HFFc6 (cell line): ENCODE measurements around the gene INF2. TPM values are rescaled to one million over a fixed set of nuclear protein-coding genes. Genes with fewer than 3 reads are reported as not detected.

Source experiments
- DNase-seq: peaks from one replicate; pipeline ENCODE4 v3.0.0-alpha.2; 2018
- H3K27ac Mint-ChIP-seq: 2 replicates; pipeline ENCODE4 v1.8.0; 2020; ENCODE audit warnings: mild to moderate bottlenecking, mixed read lengths
- H3K27me3 Mint-ChIP-seq: 2 replicates; pipeline ENCODE4 v1.8.0; 2021; ENCODE audit warnings: mild to moderate bottlenecking, moderate library complexity, mixed read lengths; ENCODE audit not compliant: insufficient read depth
- H3K36me3 Mint-ChIP-seq: 2 replicates; pipeline ENCODE4 v1.8.0; 2021; ENCODE audit warnings: low read depth, mixed read lengths
- H3K4me1 Mint-ChIP-seq: 2 replicates; pipeline ENCODE4 v1.8.0; 2020; ENCODE audit warnings: low read depth, mixed read lengths
- H3K4me3 Mint-ChIP-seq: 2 replicates; pipeline ENCODE4 v1.8.0; 2020; ENCODE audit warnings: mild to moderate bottlenecking, moderate library complexity, mixed read lengths
- H3K9me3 Mint-ChIP-seq: 2 replicates; pipeline ENCODE4 v1.8.0; 2020; ENCODE audit warnings: mild to moderate bottlenecking, mixed read lengths
- CTCF ChIP-seq: fragments of 200-600 bp; sonication (generic); IDR thresholded peaks from 2 replicates; pipeline ENCODE4 v1.5.0; 2021; ENCODE audit warnings: antibody characterized with exemption, mild to moderate bottlenecking
- total RNA-seq, 6 experiments: library from RNA; stranded (reverse); fragmentation: NEBNext Ultra II Directional; extraction: Animal tissue kit (Norgen Biotek cat#: 25700); gene quantifications; 2 replicates in 1 of 6; 3 replicates in 5 of 6; pipeline ENCODE4 v1.2.3, GENCODE V29; 2021

Gene INF2
- total RNA-seq, 6 experiments from 2014 or later: 111 to 121 (median 116) TPM

GRCh38 chr14:104691546-104692260 lies 2.3 kb downstream of the INF2 start:
- no peak for DNase-seq
- H3K4me3 Mint-ChIP-seq: peak overlapping the region; percentile 87; the same call in 1 of the 2 replicates
- H3K36me3 Mint-ChIP-seq: no peaks in the 10 kb centered on the region
- H3K9me3 Mint-ChIP-seq: no peaks in the 10 kb centered on the region
- no peaks in the 10 kb centered on the region; the same call in 1 of the 2 replicates for H3K27me3 Mint-ChIP-seq
- TF ChIP-seq CTCF: no peak
- peaks cover 20% of the 10 kb centered on the region for H3K4me1 Mint-ChIP-seq
- no peak overlapping the region for H3K27ac Mint-ChIP-seq

GRCh38 chr14:104692261-104692938 lies 3.0 kb downstream of the INF2 start:
- DNase-seq: no peak
- no peaks in the 10 kb centered on the region; the same call in 1 of the 2 replicates for H3K27me3 Mint-ChIP-seq
- TF ChIP-seq CTCF: no peak
- H3K4me1 Mint-ChIP-seq: peaks cover 22% of the 10 kb centered on the region
- no peak overlapping the region for H3K27ac Mint-ChIP-seq
- H3K36me3 Mint-ChIP-seq: no peaks in the 10 kb centered on the region
- H3K9me3 Mint-ChIP-seq: no peaks in the 10 kb centered on the region
- H3K4me3 Mint-ChIP-seq: no peak overlapping the region

- peaks cover 22% of the 10 kb centered on the region for H3K4me1 Mint-ChIP-seq
- H3K4me3 Mint-ChIP-seq: no peak overlapping the region
- no peaks in the 10 kb centered on the region; the same call in 1 of the 2 replicates for H3K27me3 Mint-ChIP-seq
- no peaks in the 10 kb centered on the region for H3K9me3 Mint-ChIP-seq
- H3K27ac Mint-ChIP-seq: no peak overlapping the region
- H3K36me3 Mint-ChIP-seq: no peaks in the 10 kb centered on the region
- no peak for DNase-seq
- TF ChIP-seq CTCF: no peak
Observed at GRCh38 chr14:104692939-104693315, 3.5 kb downstream of the INF2 start.

- Mint-ChIP-seq H3K27ac (no peak overlapping the region), H3K36me3 (no peaks in the 10 kb centered on the region), H3K27me3 (no peaks in the 10 kb centered on the region; the same call in 1 of the 2 replicates), H3K9me3 (no peaks in the 10 kb centered on the region), H3K4me3 (no peak overlapping the region), H3K4me1 (peaks cover 29% of the 10 kb centered on the region)
- TF ChIP-seq CTCF: no peak
- no peak for DNase-seq
Observed at GRCh38 chr14:104693482-104694431, 4.3 kb downstream of the INF2 start.

GRCh38 chr14:104694475-104694950 lies 5.1 kb downstream of the INF2 start:
- TF ChIP-seq CTCF: no peak
- Mint-ChIP-seq H3K27ac (no peak overlapping the region), H3K4me1 (peaks cover 33% of the 10 kb centered on the region), H3K4me3 (no peak overlapping the region), H3K36me3 (no peaks in the 10 kb centered on the region), H3K27me3 (peaks cover 3% of the 10 kb centered on the region; the same call in 1 of the 2 replicates), H3K9me3 (no peaks in the 10 kb centered on the region)
- DNase-seq: no peak
